ENCODE measurements around the gene NRG2.

GRCh38 chr5:139924294-139925215, 118.5 kb downstream of the NRG2 start:
- TF ChIP-seq POLR2A (IDR thresholded peaks at IDR 0.05): no peak
- TF ChIP-seq, protein P1, sequence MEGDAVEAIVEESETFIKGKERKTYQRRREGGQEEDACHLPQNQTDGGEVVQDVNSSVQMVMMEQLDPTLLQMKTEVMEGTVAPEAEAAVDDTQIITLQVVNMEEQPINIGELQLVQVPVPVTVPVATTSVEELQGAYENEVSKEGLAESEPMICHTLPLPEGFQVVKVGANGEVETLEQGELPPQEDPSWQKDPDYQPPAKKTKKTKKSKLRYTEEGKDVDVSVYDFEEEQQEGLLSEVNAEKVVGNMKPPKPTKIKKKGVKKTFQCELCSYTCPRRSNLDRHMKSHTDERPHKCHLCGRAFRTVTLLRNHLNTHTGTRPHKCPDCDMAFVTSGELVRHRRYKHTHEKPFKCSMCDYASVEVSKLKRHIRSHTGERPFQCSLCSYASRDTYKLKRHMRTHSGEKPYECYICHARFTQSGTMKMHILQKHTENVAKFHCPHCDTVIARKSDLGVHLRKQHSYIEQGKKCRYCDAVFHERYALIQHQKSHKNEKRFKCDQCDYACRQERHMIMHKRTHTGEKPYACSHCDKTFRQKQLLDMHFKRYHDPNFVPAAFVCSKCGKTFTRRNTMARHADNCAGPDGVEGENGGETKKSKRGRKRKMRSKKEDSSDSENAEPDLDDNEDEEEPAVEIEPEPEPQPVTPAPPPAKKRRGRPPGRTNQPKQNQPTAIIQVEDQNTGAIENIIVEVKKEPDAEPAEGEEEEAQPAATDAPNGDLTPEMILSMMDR (IDR thresholded peaks at IDR 0.05): no peak
